DND-41 (cell line): Measurements from ENCODE around the gene EFHD1.

Experiments used
- ATAC-seq: fragments of 200-7000 bp; cut with Tn5 transposase; 3 replicates; pipeline ENCODE4 v1.9.1; 2021; ENCODE audit warnings: low read depth; ENCODE audit not compliant: insufficient read depth
- DNase-seq: peaks from one replicate; pipeline ENCODE4 v3.0.0-alpha.2; 2020
- H2AFZ ChIP-seq: 2 replicates; pipeline ENCODE4 v1.6.0; 2012; ENCODE audit warnings: low read depth, low read length
- H3K27ac ChIP-seq: 2 replicates; pipeline ENCODE4 v1.5.1; 2012; ENCODE audit warnings: low read length, inconsistent platforms
- H3K27me3 ChIP-seq: fragments of 200-600 bp; sonication (generic); 2 replicates; pipeline ENCODE4 v1.6.0; 2012; ENCODE audit warnings: low read length, mild to moderate bottlenecking, inconsistent platforms; ENCODE audit not compliant: insufficient read depth, poor library complexity
- H3K36me3 ChIP-seq: 2 replicates; pipeline ENCODE4 v1.5.1; 2012; ENCODE audit warnings: low read length, inconsistent platforms; ENCODE audit not compliant: insufficient read depth
- H3K4me1 ChIP-seq: 2 replicates; pipeline ENCODE4 v1.5.1; 2012; ENCODE audit warnings: mild to moderate bottlenecking, low read length; ENCODE audit not compliant: insufficient read depth
- H3K4me2 ChIP-seq: 2 replicates; pipeline ENCODE4 v1.6.0; 2012; ENCODE audit warnings: mild to moderate bottlenecking, moderate library complexity, low read length, inconsistent platforms; ENCODE audit not compliant: insufficient read depth
- H3K4me3 ChIP-seq, 2 experiments: fragments of 200-600 bp in 1 of 2; shearing (Covaris generic) in 1 of 2; 2 replicates each; pipeline ENCODE4 v1.5.1; 2012 to 2016; ENCODE audit warnings: inconsistent platforms in 2 of 2, low read length in 2 of 2, mild to moderate bottlenecking in 2 of 2, low read depth in 1 of 2, moderate library complexity in 1 of 2
- H3K79me2 ChIP-seq: 2 replicates; pipeline ENCODE4 v1.6.0; 2012; ENCODE audit warnings: low read length, inconsistent platforms; ENCODE audit not compliant: insufficient read depth
- H3K9ac ChIP-seq: 2 replicates; pipeline ENCODE4 v1.6.0; 2012; ENCODE audit warnings: low read depth, mild to moderate bottlenecking, inconsistent platforms, low read length, moderate library complexity
- H3K9me3 ChIP-seq: 2 replicates; pipeline ENCODE4 v1.5.1; 2012; ENCODE audit warnings: low read length, moderate library complexity, mild to moderate bottlenecking, inconsistent platforms; ENCODE audit not compliant: insufficient read depth, severe bottlenecking
- H4K20me1 ChIP-seq: 2 replicates; pipeline ENCODE4 v1.6.0; 2012; ENCODE audit warnings: low read length; ENCODE audit not compliant: insufficient read depth
- EZH2 ChIP-seq: IDR thresholded peaks from 3 replicates; pipeline ENCODE4 v1.6.1; 2012; ENCODE audit warnings: borderline replicate concordance, low read depth, mild to moderate bottlenecking, moderate library complexity, low read length, inconsistent platforms; ENCODE audit not compliant: severe bottlenecking
- TF ChIP-seq, protein P1 (sequence below): IDR thresholded peaks from 2 replicates; pipeline ENCODE4 v1.5.1; 2012; ENCODE audit warnings: borderline replicate concordance, low read length, moderate library complexity, mild to moderate bottlenecking; ENCODE audit not compliant: poor library complexity, severe bottlenecking; ENCODE audit errors: extremely low read depth

Gene EFHD1

GRCh38 chr2:232628466-232629128 lies 4.8 kb upstream of the EFHD1 start:
- H3K27me3 ChIP-seq, result peaks cover 8% of the 10 kb centered on the region
- no peaks in the 10 kb centered on the region for H3K79me2 ChIP-seq
- no peak overlapping the region for H3K4me2 ChIP-seq
- H4K20me1 ChIP-seq, result no peaks in the 10 kb centered on the region
- DNase-seq (no peak), ATAC-seq (no peak)
- no peak overlapping the region for H3K27ac ChIP-seq
- no peaks in the 10 kb centered on the region for H3K4me1 ChIP-seq
- H3K36me3 ChIP-seq, result no peaks in the 10 kb centered on the region
- TF ChIP-seq, protein P1, sequence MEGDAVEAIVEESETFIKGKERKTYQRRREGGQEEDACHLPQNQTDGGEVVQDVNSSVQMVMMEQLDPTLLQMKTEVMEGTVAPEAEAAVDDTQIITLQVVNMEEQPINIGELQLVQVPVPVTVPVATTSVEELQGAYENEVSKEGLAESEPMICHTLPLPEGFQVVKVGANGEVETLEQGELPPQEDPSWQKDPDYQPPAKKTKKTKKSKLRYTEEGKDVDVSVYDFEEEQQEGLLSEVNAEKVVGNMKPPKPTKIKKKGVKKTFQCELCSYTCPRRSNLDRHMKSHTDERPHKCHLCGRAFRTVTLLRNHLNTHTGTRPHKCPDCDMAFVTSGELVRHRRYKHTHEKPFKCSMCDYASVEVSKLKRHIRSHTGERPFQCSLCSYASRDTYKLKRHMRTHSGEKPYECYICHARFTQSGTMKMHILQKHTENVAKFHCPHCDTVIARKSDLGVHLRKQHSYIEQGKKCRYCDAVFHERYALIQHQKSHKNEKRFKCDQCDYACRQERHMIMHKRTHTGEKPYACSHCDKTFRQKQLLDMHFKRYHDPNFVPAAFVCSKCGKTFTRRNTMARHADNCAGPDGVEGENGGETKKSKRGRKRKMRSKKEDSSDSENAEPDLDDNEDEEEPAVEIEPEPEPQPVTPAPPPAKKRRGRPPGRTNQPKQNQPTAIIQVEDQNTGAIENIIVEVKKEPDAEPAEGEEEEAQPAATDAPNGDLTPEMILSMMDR, result no peak
- no peak for TF ChIP-seq EZH2
- H2AFZ ChIP-seq, result no peak overlapping the region
- no peaks in the 10 kb centered on the region for H3K9me3 ChIP-seq
- no peak overlapping the region for H3K4me3 ChIP-seq
- H3K9ac ChIP-seq, result no peak overlapping the region

- Histone ChIP-seq H3K4me2 (no peak overlapping the region), H3K4me3 (no peak overlapping the region), H3K9me3 (no peaks in the 10 kb centered on the region), H4K20me1 (no peaks in the 10 kb centered on the region), H3K27me3 (peaks cover 8% of the 10 kb centered on the region), H3K36me3 (no peaks in the 10 kb centered on the region), H3K9ac (no peak overlapping the region), H3K79me2 (no peaks in the 10 kb centered on the region), H3K4me1 (no peaks in the 10 kb centered on the region), H3K27ac (no peak overlapping the region), H2AFZ (no peak overlapping the region)
- ATAC-seq (no peak), DNase-seq (no peak)
- no peak for TF ChIP-seq EZH2
- TF ChIP-seq, protein P1, result no peak
Observed at GRCh38 chr2:232629129-232629475, 4.3 kb upstream of the EFHD1 start.

DNA sequence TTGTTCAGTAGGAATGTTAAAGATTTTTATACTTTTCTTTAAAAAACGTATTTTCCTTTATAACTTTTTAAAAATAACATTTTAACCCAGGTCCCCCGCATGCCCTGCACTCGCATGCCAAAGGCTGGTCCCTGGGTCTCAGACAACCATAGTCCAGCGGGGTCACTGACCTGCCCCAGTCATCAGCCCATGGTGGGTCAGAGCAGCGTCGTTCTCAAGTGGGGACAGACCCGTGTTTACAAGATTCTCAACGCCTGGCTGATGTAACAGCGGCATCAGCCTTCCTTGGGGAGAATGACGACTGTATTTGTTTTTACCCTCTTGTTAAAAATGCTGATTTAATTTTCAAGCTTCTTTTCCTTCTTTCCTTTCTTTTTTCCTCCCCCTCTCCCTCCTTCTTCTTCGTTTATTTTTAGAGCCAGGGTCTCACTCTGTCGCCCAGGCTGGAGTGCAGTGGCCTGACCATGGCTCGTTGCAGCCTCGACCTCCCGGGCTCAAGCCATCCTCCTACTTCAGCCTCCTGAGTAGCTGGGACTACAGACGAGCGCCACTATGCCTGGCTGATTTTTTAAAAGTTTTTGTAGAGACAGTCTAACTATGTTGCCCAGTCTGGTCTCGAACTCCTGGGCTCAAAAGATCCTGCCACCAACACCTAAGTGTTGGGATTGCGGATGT lies 1.0 kb upstream of the EFHD1 start:
- H3K4me2 ChIP-seq, result no peak overlapping the region
- no peaks in the 10 kb centered on the region for H3K9me3 ChIP-seq
- no peaks in the 10 kb centered on the region for H3K79me2 ChIP-seq
- H2AFZ ChIP-seq, result no peak overlapping the region
- DNase-seq (no peak), ATAC-seq (no peak)
- peaks cover 4% of the 10 kb centered on the region for H3K27me3 ChIP-seq
- no peaks in the 10 kb centered on the region for H4K20me1 ChIP-seq
- H3K4me3 ChIP-seq, result no peak overlapping the region
- no peaks in the 10 kb centered on the region for H3K4me1 ChIP-seq
- no peaks in the 10 kb centered on the region for H3K36me3 ChIP-seq
- TF ChIP-seq, protein P1, result no peak
- no peak for TF ChIP-seq EZH2
- no peak overlapping the region for H3K27ac ChIP-seq
- no peak overlapping the region for H3K9ac ChIP-seq
